HEK293 (cell line): ENCODE data around the gene DIS3L2.
"Not testable (repeated sequence)": the region's sequence is repeated elsewhere in the genome, so short reads cannot be mapped to it uniquely, and the experiment has no call there.

ENCODE experiments used
- CTCF ChIA-PET: fragments of 350-600 bp; formaldehyde crosslinking; extraction: SDS; loops from one replicate; lab custom pipeline; 2021; ENCODE audit warnings: antibody characterized with exemption; lab: Yijun Ruan, JAX
- POLR2A ChIA-PET: fragments of 300-600 bp; formaldehyde crosslinking; extraction: SDS; loops from one replicate; lab custom pipeline; 2020; ENCODE audit warnings: antibody characterized with exemption, inconsistent platforms; lab: Yijun Ruan, JAX
- H3K27ac ChIP-seq: fragments of 200-500 bp; sonication (Bioruptor generic); 2 replicates; pipeline ENCODE4 v1.5.1; 2014; ENCODE audit warnings: low read depth, low read length, control low read depth, inconsistent platforms; ENCODE audit errors: extremely low read depth
- H3K36me3 ChIP-seq, 2 experiments: fragments of 200-500 bp in 1 of 2; sonication (Bioruptor generic) in 1 of 2; 1 replicate in 1 of 2; 2 replicates in 1 of 2; pipeline ENCODE4 v1.5.1; 2014 to 2017; ENCODE audit warnings: inconsistent platforms in 2 of 2, low read length in 2 of 2; ENCODE audit not compliant: control insufficient read depth in 2 of 2, insufficient read depth in 1 of 2
- H3K4me1 ChIP-seq: fragments of 200-500 bp; sonication (Bioruptor generic); 2 replicates; pipeline ENCODE4 v1.5.1; 2014; ENCODE audit warnings: mild to moderate bottlenecking, low read length, inconsistent platforms; ENCODE audit not compliant: control insufficient read depth, insufficient read depth
- H3K4me3 ChIP-seq: 2 replicates; pipeline ENCODE4 v1.5.1; 2011; ENCODE audit warnings: low read depth, mild to moderate bottlenecking, control low read depth, low read length, moderate library complexity
- H3K9me3 ChIP-seq: fragments of 200-500 bp; sonication (Bioruptor generic); 2 replicates; pipeline ENCODE4 v1.5.1; 2014; ENCODE audit warnings: low read depth, low read length, inconsistent platforms; ENCODE audit not compliant: control insufficient read depth, insufficient read depth
- GFI1B ChIP-seq: fragments of 450-650 bp; formaldehyde crosslinking; IDR thresholded peaks from 2 replicates; pipeline ENCODE4 v1.5.1; 2016; ENCODE audit warnings: missing biosample characterization, missing genetic modification characterization
- GLI2 ChIP-seq: fragments of 450-650 bp; formaldehyde crosslinking; IDR thresholded peaks from 2 replicates; pipeline ENCODE4; 2017; ENCODE audit warnings: missing biosample characterization, missing genetic modification characterization, low read depth, borderline replicate concordance
- GLIS2 ChIP-seq: fragments of 450-650 bp; formaldehyde crosslinking; IDR thresholded peaks from 2 replicates; pipeline ENCODE4 v1.5.1; 2016; ENCODE audit warnings: missing biosample characterization, missing genetic modification characterization
- HIC1 ChIP-seq: fragments of 450-650 bp; formaldehyde crosslinking; IDR thresholded peaks from 2 replicates; pipeline ENCODE4 v1.5.1; 2016; ENCODE audit warnings: missing biosample characterization, missing genetic modification characterization
- HOXA7 ChIP-seq: sonication (generic); formaldehyde crosslinking; IDR thresholded peaks from 2 replicates; pipeline ENCODE4 v1.8.1; 2022; ENCODE audit warnings: missing genetic modification reagents, borderline replicate concordance
- KLF16 ChIP-seq: fragments of 450-650 bp; formaldehyde crosslinking; IDR thresholded peaks from 2 replicates; pipeline ENCODE4 v1.5.1; 2017; ENCODE audit warnings: missing biosample characterization, missing genetic modification characterization
- RBAK ChIP-seq: fragments of 450-650 bp; formaldehyde crosslinking; IDR thresholded peaks from 2 replicates; pipeline ENCODE4 v1.5.1; 2016; ENCODE audit warnings: missing biosample characterization, missing genetic modification characterization
- SALL2 ChIP-seq: fragments of 450-650 bp; formaldehyde crosslinking; IDR thresholded peaks from 2 replicates; pipeline ENCODE4 v1.5.0; 2017; ENCODE audit warnings: missing biosample characterization, mild to moderate bottlenecking, missing genetic modification characterization, borderline replicate concordance
- ZFP3 ChIP-seq: fragments of 450-650 bp; formaldehyde crosslinking; IDR thresholded peaks from 2 replicates; pipeline ENCODE4 v1.5.1; 2016; ENCODE audit warnings: low read depth, missing biosample characterization, missing genetic modification characterization
- ZNF10 ChIP-seq: fragments of 450-650 bp; formaldehyde crosslinking; IDR thresholded peaks from 2 replicates; pipeline ENCODE4 v1.5.1; 2017; ENCODE audit warnings: missing biosample characterization, missing genetic modification characterization
- ZNF121 ChIP-seq: fragments of 450-650 bp; formaldehyde crosslinking; IDR thresholded peaks from 2 replicates; pipeline ENCODE4 v1.5.1; 2016; ENCODE audit warnings: missing biosample characterization, missing genetic modification characterization
- ZNF146 ChIP-seq: fragments of 450-650 bp; formaldehyde crosslinking; IDR thresholded peaks from 2 replicates; pipeline ENCODE4 v1.5.1; 2016; ENCODE audit warnings: missing biosample characterization, missing genetic modification characterization
- ZNF211 ChIP-seq: fragments of 450-650 bp; formaldehyde crosslinking; IDR thresholded peaks from 2 replicates; pipeline ENCODE4 v1.5.1; 2016; ENCODE audit warnings: low read depth, missing biosample characterization, missing genetic modification characterization
- ZNF214 ChIP-seq: fragments of 450-650 bp; formaldehyde crosslinking; IDR thresholded peaks from 2 replicates; pipeline ENCODE4 v1.5.1; 2017; ENCODE audit warnings: missing biosample characterization, mild to moderate bottlenecking, missing genetic modification characterization, borderline replicate concordance
- ZNF266 ChIP-seq: fragments of 450-650 bp; formaldehyde crosslinking; IDR thresholded peaks from 2 replicates; pipeline ENCODE4 v1.5.1; 2016; ENCODE audit warnings: missing biosample characterization, missing genetic modification characterization, low read depth
- ZNF394 ChIP-seq: fragments of 450-650 bp; formaldehyde crosslinking; IDR thresholded peaks from 2 replicates; pipeline ENCODE4 v1.5.1; 2016; ENCODE audit warnings: missing biosample characterization, missing genetic modification characterization, mild to moderate bottlenecking, moderate library complexity, borderline replicate concordance
- ZNF426 ChIP-seq: fragments of 450-650 bp; formaldehyde crosslinking; IDR thresholded peaks from 2 replicates; pipeline ENCODE4 v1.5.1; 2017; ENCODE audit warnings: missing biosample characterization, missing genetic modification characterization, mild to moderate bottlenecking, inconsistent platforms, moderate library complexity
- ZNF521 ChIP-seq: fragments of 450-650 bp; formaldehyde crosslinking; IDR thresholded peaks from 2 replicates; pipeline ENCODE4 v1.5.1; 2017; ENCODE audit warnings: missing biosample characterization, mild to moderate bottlenecking, missing genetic modification characterization
- ZNF768 ChIP-seq: fragments of 450-650 bp; formaldehyde crosslinking; IDR thresholded peaks from 2 replicates; pipeline ENCODE4 v1.5.1; 2018; ENCODE audit warnings: missing biosample characterization, mild to moderate bottlenecking, missing genetic modification characterization
- ZNF785 ChIP-seq: fragments of 450-650 bp; formaldehyde crosslinking; IDR thresholded peaks from 2 replicates; pipeline ENCODE4 v1.5.1; 2016; ENCODE audit warnings: missing biosample characterization, missing genetic modification characterization
- ZNF830 ChIP-seq: fragments of 450-650 bp; IDR thresholded peaks from 2 replicates; pipeline ENCODE4 v1.5.0; 2018; ENCODE audit warnings: missing biosample characterization, missing genetic modification characterization, low read depth, mild to moderate bottlenecking, moderate library complexity
- ZNF837 ChIP-seq: fragments of 450-650 bp; formaldehyde crosslinking; IDR thresholded peaks from 2 replicates; pipeline ENCODE4 v1.5.1; 2016; ENCODE audit warnings: missing biosample characterization, missing genetic modification characterization
- TF ChIP-seq, protein P1 (sequence below): fragments of 450-650 bp; formaldehyde crosslinking; IDR thresholded peaks from 2 replicates; pipeline ENCODE4 v1.5.1; 2016; ENCODE audit warnings: missing biosample characterization, missing genetic modification characterization, low read depth

The DIS3L2 gene

DNA sequence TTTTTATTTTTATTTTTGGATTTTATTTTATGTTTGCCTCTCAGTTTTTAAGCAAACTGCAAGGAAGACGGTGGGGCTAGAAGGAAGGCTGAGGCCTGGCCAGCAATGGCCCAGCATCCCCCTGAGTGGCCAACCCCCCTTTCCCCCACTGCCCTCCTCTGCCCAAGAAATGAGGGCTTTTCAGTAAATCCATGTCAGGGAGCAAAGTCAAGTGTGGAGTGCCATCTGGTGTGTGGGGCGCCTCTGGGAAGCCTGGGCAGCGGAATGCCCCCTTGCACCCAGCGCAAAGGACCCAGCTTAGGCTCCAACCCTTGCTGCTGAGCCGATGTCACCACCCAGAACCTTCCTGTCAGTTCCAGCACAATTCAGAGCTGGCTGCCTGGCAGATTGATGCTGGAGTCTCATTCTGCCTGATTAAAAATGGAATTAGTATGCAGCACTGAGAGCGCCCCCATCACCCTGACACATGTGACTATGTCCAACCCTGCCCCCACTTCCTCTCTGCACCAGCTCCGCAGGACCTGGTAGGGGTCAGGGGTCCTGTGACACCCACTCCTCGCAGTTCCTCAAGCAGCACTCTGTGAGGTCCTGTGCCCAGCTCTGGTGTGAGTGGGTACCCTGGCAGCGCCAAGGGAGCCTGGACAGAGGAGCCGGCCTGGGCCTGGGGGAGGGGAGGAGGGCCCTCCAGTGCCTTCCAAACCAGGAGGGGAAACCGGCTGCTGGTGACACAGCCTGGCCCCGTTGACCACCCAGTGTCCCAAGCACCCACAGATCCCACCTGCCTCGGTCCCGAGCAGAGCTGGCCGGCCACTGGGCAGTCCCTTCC is 407.8 kb downstream of the DIS3L2 start:
- Histone ChIP-seq H3K4me3 (no peak overlapping the region), H3K4me1 (no peaks in the 10 kb centered on the region), H3K27ac (no peak overlapping the region), H3K9me3 (no peaks in the 10 kb centered on the region), H3K36me3 (no peaks in the 10 kb centered on the region)
- ChIA-PET CTCF (interaction anchor here (5.2 kb wide), 1 partner anchor 71 kb away, joined by 49 read pairs; no protein-coding TSS in a partner anchor), POLR2A (no interaction called here)
- no peak for TF ChIP-seq ZNF146
- no peak for TF ChIP-seq KLF16 (tag by site-specific recombination)
- TF ChIP-seq ZNF785 (tag by site-specific recombination), result no peak
- no peak for TF ChIP-seq ZNF837 (tag by site-specific recombination)
- TF ChIP-seq ZNF830 (tag by site-specific recombination), result no peak
- TF ChIP-seq SALL2 (tag by site-specific recombination), result no peak
- no peak for TF ChIP-seq ZNF121
- no peak for TF ChIP-seq GLIS2 (tag by site-specific recombination)
- no peak for TF ChIP-seq ZNF10 (tag by site-specific recombination)
- TF ChIP-seq, protein P1, sequence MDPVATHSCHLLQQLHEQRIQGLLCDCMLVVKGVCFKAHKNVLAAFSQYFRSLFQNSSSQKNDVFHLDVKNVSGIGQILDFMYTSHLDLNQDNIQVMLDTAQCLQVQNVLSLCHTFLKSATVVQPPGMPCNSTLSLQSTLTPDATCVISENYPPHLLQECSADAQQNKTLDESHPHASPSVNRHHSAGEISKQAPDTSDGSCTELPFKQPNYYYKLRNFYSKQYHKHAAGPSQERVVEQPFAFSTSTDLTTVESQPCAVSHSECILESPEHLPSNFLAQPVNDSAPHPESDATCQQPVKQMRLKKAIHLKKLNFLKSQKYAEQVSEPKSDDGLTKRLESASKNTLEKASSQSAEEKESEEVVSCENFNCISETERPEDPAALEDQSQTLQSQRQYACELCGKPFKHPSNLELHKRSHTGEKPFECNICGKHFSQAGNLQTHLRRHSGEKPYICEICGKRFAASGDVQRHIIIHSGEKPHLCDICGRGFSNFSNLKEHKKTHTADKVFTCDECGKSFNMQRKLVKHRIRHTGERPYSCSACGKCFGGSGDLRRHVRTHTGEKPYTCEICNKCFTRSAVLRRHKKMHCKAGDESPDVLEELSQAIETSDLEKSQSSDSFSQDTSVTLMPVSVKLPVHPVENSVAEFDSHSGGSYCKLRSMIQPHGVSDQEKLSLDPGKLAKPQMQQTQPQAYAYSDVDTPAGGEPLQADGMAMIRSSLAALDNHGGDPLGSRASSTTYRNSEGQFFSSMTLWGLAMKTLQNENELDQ (tag by site-specific recombination), result no peak

DNA sequence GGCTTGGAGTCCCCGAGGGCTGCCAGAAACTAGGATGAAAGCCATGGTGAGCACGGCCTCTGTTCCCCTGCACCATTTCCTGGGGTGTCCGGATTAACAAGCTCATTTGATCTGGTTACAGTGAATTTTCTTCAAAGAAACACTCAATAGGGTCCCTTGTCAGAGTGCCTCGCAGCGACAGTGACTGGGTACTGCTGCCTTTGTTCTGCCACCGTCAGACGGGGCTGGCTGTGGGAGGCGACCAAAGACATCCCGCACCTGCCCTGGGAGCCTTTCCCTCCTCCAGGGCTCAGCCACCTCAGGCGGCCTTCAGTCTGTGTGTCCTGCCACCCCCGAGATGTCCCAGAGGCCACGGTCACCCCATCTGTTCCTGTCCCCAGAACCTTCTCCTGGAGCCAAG is 408.5 kb downstream of the DIS3L2 start:
- H3K9me3 ChIP-seq, H3K36me3 ChIP-seq, H3K4me1 ChIP-seq, POLR2A ChIA-PET, H3K4me3 ChIP-seq, H3K27ac ChIP-seq: not testable (repeated sequence)
- CTCF ChIA-PET, result interaction anchor here (5.2 kb wide), 1 partner anchor 70 kb away, joined by 49 read pairs; no protein-coding TSS in a partner anchor

GRCh38 chr2:232372231-232373208 is 411.0 kb downstream of the DIS3L2 start:
- CTCF ChIA-PET, result interaction anchor here (0.6 kb wide), 2 partner anchors 157 to 465 kb away, joined by 3 to 4 read pairs; no protein-coding TSS in a partner anchor
- TF ChIP-seq ZNF211 (no peak), ZNF521 (tag by site-specific recombination) (no peak), ZFP3 (tag by site-specific recombination) (no peak), HIC1 (tag by site-specific recombination) (no peak), ZNF837 (tag by site-specific recombination) (no peak), GFI1B (tag by site-specific recombination) (no peak), ZNF768 (tag by site-specific recombination) (no peak), ZNF214 (tag by site-specific recombination) (no peak), ZNF785 (tag by site-specific recombination) (no peak), ZNF394 (no peak), ZNF426 (tag by site-specific recombination) (no peak), GLI2 (tag by site-specific recombination) (no peak), ZNF266 (tag by site-specific recombination) (no peak), HOXA7 (CRISPR knock-in tag) (no peak), RBAK (tag by site-specific recombination) (no peak)

More at GRCh38 chr2:232372231-232373208, 411.0 kb downstream of the DIS3L2 start:
- H3K4me3 ChIP-seq, result no peak overlapping the region
- H3K27ac ChIP-seq, result no peak overlapping the region
- H3K4me1 ChIP-seq, result no peaks in the 10 kb centered on the region
- no peaks in the 10 kb centered on the region for H3K36me3 ChIP-seq
- POLR2A ChIA-PET, result no interaction called here
- H3K9me3 ChIP-seq, result no peaks in the 10 kb centered on the region
